ENCODE data around the gene DDTL.
"Not testable (repeated sequence)": the region's sequence is repeated elsewhere in the genome, so short reads cannot be mapped to it uniquely, and the experiment has no call there.

DNA sequence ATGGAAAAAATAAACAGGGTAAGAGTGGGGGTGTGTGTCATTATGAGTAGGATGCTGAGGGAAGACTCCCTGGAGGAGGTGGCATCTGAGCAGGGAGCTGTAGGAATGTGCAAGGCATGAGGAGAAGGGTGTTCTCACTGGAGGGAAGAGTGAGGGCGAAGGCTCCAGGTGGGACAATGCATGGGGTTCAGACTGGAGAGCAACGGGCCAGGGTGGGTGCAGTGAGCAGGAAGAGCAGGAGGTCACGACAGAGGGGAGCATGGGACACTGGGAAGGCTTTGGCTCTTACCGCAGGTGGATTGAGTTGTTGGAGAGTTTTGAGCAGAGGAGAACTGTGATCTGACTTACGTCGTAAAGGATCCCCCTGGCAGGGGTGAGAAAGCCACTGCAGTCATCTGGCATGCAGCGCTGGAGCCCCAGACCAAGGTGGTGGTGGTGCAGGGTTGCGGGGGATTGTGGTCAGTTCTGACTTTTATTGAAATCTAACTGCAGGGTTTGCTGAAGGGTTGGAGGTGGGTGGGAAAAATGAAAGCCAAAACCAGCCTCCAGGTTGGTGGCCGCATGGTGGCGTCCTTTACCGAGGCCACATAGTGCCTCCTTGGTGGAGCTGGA, 13.8 kb upstream of the DDTL start:
- not testable (repeated sequence) for TF ChIP-seq POLR2A (IDR thresholded peaks at IDR 0.05; ENCODE audit: low read depth, low read length); TAF1 (IDR thresholded peaks at IDR 0.05; ENCODE audit: low read depth, low read length); POLR2AphosphoS5 (IDR thresholded peaks at IDR 0.05; ENCODE audit: low read depth, low read length); PAX5 (IDR thresholded peaks at IDR 0.05; ENCODE audit: insufficient read depth, low read length, severe bottlenecking); SPI1 (IDR thresholded peaks at IDR 0.05; ENCODE audit: low read depth, low read length); POU2F2 (IDR thresholded peaks at IDR 0.05; ENCODE audit: low read depth, low read length)
